Uterus (tissue), 4 donors: ENCODE measurements around the gene LSAMP. TPM values are rescaled to one million over a fixed set of nuclear protein-coding genes. Genes with fewer than 3 reads are reported as not detected.

Experiments used
- DNase-seq, 2 donors: peaks; one replicate each; pipeline ENCODE4 v3.0.0-alpha.2; 2019 to 2020
- H3K27ac ChIP-seq, 2 donors: fragments of 200-600 bp; sonication (generic); 1 replicate in 1 of 2; 2 replicates in 1 of 2; pipeline ENCODE4 v1.5.1; 2016 to 2018
- H3K27me3 ChIP-seq, 2 donors: fragments of 200-600 bp; sonication (generic); one replicate each; pipeline ENCODE4 v1.5.1; 2018 to 2019; ENCODE audit warnings: control low read depth in 1 of 2
- H3K36me3 ChIP-seq, 2 donors: fragments of 200-600 bp; sonication (generic); one replicate each; pipeline ENCODE4 v1.5.1; 2019; ENCODE audit warnings: control low read depth in 1 of 2
- H3K4me1 ChIP-seq, 2 donors: fragments of 200-600 bp; sonication (generic); one replicate each; pipeline ENCODE4 v1.5.1; 2018 to 2019; ENCODE audit warnings: control low read depth in 1 of 2
- H3K4me3 ChIP-seq, 2 donors: fragments of 200-600 bp; sonication (generic); 1 replicate in 1 of 2; 2 replicates in 1 of 2; pipeline ENCODE4 v1.5.1; 2018 to 2019; ENCODE audit warnings: mild to moderate bottlenecking in 1 of 2
- H3K9me3 ChIP-seq, 2 donors: fragments of 200-600 bp; sonication (generic); one replicate each; pipeline ENCODE4 v1.5.1; 2019; ENCODE audit warnings: control low read depth in 1 of 2
- CTCF ChIP-seq, 4 experiments: fragments of 200-600 bp in 2 of 4; fragments of 450-650 bp in 2 of 4; sonication (generic) in 2 of 4; IDR thresholded peaks; one replicate each; pipeline ENCODE4 v1.5.1; 2016 to 2019; ENCODE audit warnings: antibody characterized with exemption in 4 of 4, mild to moderate bottlenecking in 2 of 4, moderate library complexity in 1 of 4
- POLR2A ChIP-seq, 2 donors: fragments of 450-650 bp; IDR thresholded peaks; one replicate each; pipeline ENCODE4 v1.6.1; 2016; ENCODE audit warnings: antibody characterized with exemption in 2 of 2, mild to moderate bottlenecking in 1 of 2, moderate library complexity in 1 of 2
- intact Hi-C: fragments of 100-400 bp; cut with DNase I; formaldehyde crosslinking; loops from one replicate; pipeline ENCODE4 v1.15.1; 2023; ENCODE audit warnings: low total_unique reads
- total RNA-seq, 4 donors: library from RNA; depleted of rRNA in 3 of 4; stranded (reverse); fragments of >200 nt in 3 of 4; gene quantifications; one replicate each; pipeline versions ENCODE4 v1.1.0 to v1.2.4, GENCODE V29; 2014 to 2023
- donor health status: DM: yes; HTN: yes; CAD: no.

The LSAMP gene
- total RNA-seq, 4 donors from 2014 or later: 0.26 to 25.8 (median 1.8) TPM

GRCh38 chr3:115862099-115862498 is 583.2 kb downstream of the LSAMP start:
- no peak for DNase-seq
- Histone ChIP-seq H3K36me3 (no peaks in the 10 kb centered on the region), H3K4me1 (peaks cover 0 to 6% of the 10 kb centered on the region in 2 donors), H3K4me3 (no peak overlapping the region), H3K27me3 (no peaks in the 10 kb centered on the region), H3K9me3 (no peaks in the 10 kb centered on the region), H3K27ac (no peak overlapping the region)
- TF ChIP-seq CTCF (IDR thresholded peaks at IDR 0.05): no peak
- intact Hi-C loops: no loop called here

- Histone ChIP-seq H3K4me3 (no peak overlapping the region), H3K27ac (no peak overlapping the region), H3K27me3 (no peaks in the 10 kb centered on the region), H3K36me3 (no peaks in the 10 kb centered on the region), H3K9me3 (no peaks in the 10 kb centered on the region), H3K4me1 (peaks cover 0 to 6% of the 10 kb centered on the region in 2 donors)
- TF ChIP-seq POLR2A (IDR thresholded peaks at IDR 0.05) (no peak), CTCF (IDR thresholded peaks at IDR 0.05) (no peak)
- intact Hi-C loops: no loop called here
- DNase-seq: no peak
Observed at GRCh38 chr3:115861166-115861733, 584.0 kb downstream of the LSAMP start.

- TF ChIP-seq POLR2A (IDR thresholded peaks at IDR 0.05): no peak
- TF ChIP-seq CTCF (IDR thresholded peaks at IDR 0.05): no peak
- Histone ChIP-seq H3K27me3 (no peaks in the 10 kb centered on the region), H3K4me1 (peaks cover 0 to 6% of the 10 kb centered on the region in 2 donors), H3K4me3 (no peak overlapping the region), H3K36me3 (no peaks in the 10 kb centered on the region), H3K9me3 (no peaks in the 10 kb centered on the region), H3K27ac (no peak overlapping the region)
- intact Hi-C loops: no loop called here
- no peak for DNase-seq
Observed at GRCh38 chr3:115860766-115861165, 584.5 kb downstream of the LSAMP start.

- TF ChIP-seq POLR2A (IDR thresholded peaks at IDR 0.05): no peak
- TF ChIP-seq CTCF (IDR thresholded peaks at IDR 0.05): no peak
- H3K27ac ChIP-seq: no peak overlapping the region
- no peaks in the 10 kb centered on the region for H3K36me3 ChIP-seq
- H3K4me3 ChIP-seq: no peak overlapping the region
- peaks cover 0 to 6% of the 10 kb centered on the region in 2 donors for H3K4me1 ChIP-seq
- intact Hi-C loops: no loop called here
- no peak for DNase-seq
- H3K9me3 ChIP-seq: no peaks in the 10 kb centered on the region
- no peaks in the 10 kb centered on the region for H3K27me3 ChIP-seq
Observed at GRCh38 chr3:115859002-115859807, 586.1 kb downstream of the LSAMP start.

GRCh38 chr3:115857518-115858136 is 587.7 kb downstream of the LSAMP start:
- no peak overlapping the region for H3K27ac ChIP-seq
- no peak overlapping the region for H3K4me3 ChIP-seq
- no peak for DNase-seq
- H3K4me1 ChIP-seq: peaks cover 0 to 6% of the 10 kb centered on the region in 2 donors
- TF ChIP-seq POLR2A (IDR thresholded peaks at IDR 0.05) (no peak), CTCF (IDR thresholded peaks at IDR 0.05) (no peak)
- H3K36me3 ChIP-seq: no peaks in the 10 kb centered on the region
- H3K9me3 ChIP-seq: no peaks in the 10 kb centered on the region
- no peaks in the 10 kb centered on the region for H3K27me3 ChIP-seq
- intact Hi-C loops: no loop called here
